GM12864 (cell line): ENCODE results near the gene TEX2.

Experiments
- DNase-seq: peaks from one replicate; pipeline ENCODE4 v3.0.0-alpha.2; 2011; ENCODE audit warnings: low read depth
- H3K4me3 ChIP-seq: 2 replicates; pipeline ENCODE4 v1.5.1; 2011; ENCODE audit warnings: mild to moderate bottlenecking, low read depth, low read length, control low read depth
- TF ChIP-seq, protein P1 (sequence below): IDR thresholded peaks from 2 replicates; pipeline ENCODE4 v1.5.1; 2011; ENCODE audit warnings: low read depth, mild to moderate bottlenecking, moderate library complexity, low read length, control low read depth, inconsistent platforms; ENCODE audit errors: missing control alignments

TEX2 gene

DNA sequence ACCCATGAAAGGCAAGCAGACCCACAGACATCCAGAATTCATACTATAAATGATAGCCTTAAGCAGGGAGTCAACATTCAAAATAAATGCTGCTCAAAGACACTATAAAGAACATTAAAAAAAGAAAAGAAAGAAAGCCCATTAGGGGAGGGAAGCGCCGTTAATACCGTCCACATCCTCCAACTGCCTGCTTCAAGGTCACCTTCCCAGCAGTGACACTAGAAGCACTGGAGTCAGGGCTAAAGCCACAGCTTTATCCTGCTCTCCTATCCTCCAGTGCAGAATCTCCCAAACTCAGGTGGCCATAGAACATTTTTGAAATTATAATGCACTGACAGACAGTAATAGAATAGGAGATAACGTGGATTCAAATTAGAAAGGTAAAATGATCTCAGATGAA is 59.4 kb downstream of the TEX2 start:
- no peak overlapping the region for H3K4me3 ChIP-seq
- no peak for DNase-seq
- TF ChIP-seq, protein P1, sequence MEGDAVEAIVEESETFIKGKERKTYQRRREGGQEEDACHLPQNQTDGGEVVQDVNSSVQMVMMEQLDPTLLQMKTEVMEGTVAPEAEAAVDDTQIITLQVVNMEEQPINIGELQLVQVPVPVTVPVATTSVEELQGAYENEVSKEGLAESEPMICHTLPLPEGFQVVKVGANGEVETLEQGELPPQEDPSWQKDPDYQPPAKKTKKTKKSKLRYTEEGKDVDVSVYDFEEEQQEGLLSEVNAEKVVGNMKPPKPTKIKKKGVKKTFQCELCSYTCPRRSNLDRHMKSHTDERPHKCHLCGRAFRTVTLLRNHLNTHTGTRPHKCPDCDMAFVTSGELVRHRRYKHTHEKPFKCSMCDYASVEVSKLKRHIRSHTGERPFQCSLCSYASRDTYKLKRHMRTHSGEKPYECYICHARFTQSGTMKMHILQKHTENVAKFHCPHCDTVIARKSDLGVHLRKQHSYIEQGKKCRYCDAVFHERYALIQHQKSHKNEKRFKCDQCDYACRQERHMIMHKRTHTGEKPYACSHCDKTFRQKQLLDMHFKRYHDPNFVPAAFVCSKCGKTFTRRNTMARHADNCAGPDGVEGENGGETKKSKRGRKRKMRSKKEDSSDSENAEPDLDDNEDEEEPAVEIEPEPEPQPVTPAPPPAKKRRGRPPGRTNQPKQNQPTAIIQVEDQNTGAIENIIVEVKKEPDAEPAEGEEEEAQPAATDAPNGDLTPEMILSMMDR = no peak

DNA sequence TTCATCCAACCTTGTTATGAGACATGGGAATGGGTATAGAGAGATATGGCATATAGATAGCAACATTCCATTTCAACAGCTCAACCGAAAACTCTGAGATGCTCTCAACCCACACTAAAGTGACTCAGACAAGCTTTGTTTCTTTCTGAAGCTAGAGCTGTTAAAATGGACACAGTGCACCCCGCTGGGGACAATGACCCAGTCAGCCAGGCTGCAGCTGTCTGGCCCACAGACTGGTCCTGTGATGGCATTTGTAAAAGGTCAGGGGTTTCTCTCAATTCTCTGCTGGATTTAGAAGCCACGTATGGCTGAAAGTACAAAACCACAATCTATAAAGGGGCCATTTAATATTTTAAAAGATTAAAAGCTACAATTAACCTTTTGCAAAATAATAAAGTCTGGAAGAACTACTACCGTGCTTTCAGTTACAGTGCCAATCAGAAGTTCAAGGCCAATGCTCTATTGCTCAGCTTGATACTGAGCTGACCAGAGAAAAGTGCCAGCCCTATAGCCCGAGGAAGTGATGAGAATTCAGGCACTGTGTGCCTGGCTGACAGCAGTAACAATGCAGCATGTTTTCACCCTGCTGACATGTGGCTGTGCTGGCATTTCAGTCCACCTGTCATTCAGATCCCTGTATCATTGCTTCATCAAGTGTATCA is 60.2 kb downstream of the TEX2 start:
- no peak overlapping the region for H3K4me3 ChIP-seq
- TF ChIP-seq, protein P1 = no peak
- DNase-seq = no peak

- TF ChIP-seq, protein P1 = no peak
- DNase-seq = no peak
- H3K4me3 ChIP-seq = no peak overlapping the region
These were observed 62.7 kb downstream of the TEX2 start for GRCh38 chr17:64200080-64201032.

- TF ChIP-seq, protein P1 = no peak
- no peak overlapping the region for H3K4me3 ChIP-seq
- DNase-seq = no peak
These were observed 64.5 kb downstream of the TEX2 start for GRCh38 chr17:64198331-64199090.

DNA sequence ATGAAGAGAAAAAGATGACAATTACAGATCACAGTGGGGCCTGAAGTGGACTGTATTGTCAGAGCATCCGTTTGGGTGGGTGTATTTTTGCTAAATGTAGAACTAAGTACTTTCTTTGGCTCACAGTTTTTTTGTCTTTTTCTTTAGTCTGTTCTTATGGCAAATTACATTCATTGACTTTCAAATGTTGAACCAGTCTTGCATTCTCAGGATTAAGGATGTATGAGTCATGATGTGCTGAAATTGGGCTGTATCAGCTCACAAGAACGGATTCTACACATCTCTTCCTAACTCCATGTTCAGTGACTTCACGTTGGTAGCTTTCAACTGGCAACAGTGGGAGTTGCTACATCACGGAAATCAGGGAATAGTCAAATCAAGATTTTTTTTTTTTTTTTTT is 66.5 kb downstream of the TEX2 start:
- DNase-seq = no peak

GRCh38 chr17:64193561-64193960 is 69.5 kb downstream of the TEX2 start:
- DNase-seq = no peak
- no peak overlapping the region for H3K4me3 ChIP-seq
- TF ChIP-seq, protein P1 = no peak

More for the DNA sequence above, 66.5 kb downstream of the TEX2 start:
- TF ChIP-seq, protein P1 = no peak
- no peak overlapping the region for H3K4me3 ChIP-seq
